Lower leg skin (tissue), 3 donors: ENCODE data around the gene CCDC33.

ENCODE experiments used
- CTCF ChIP-seq, 3 donors: fragments of 450-650 bp; IDR thresholded peaks; one replicate each; pipeline ENCODE4 v1.5.1; 2016; ENCODE audit warnings: antibody characterized with exemption in 3 of 3, mild to moderate bottlenecking in 3 of 3, moderate library complexity in 2 of 3
- POLR2A ChIP-seq, 2 donors: fragments of 450-650 bp; IDR thresholded peaks; one replicate each; pipeline ENCODE4 v1.6.1; 2016 to 2017; ENCODE audit warnings: antibody characterized with exemption in 2 of 2, mild to moderate bottlenecking in 1 of 2, moderate library complexity in 1 of 2

GRCh38 chr15:74200412-74200815, 35.7 kb upstream of the CCDC33 start:
- TF ChIP-seq CTCF (IDR thresholded peaks at IDR 0.05) (no peak), POLR2A (IDR thresholded peaks at IDR 0.05) (no peak)
